GM12864 (cell line): ENCODE results near the gene GCC1.

Source experiments
- DNase-seq: peaks from one replicate; pipeline ENCODE4 v3.0.0-alpha.2; 2011; ENCODE audit warnings: low read depth
- H3K4me3 ChIP-seq: 2 replicates; pipeline ENCODE4 v1.5.1; 2011; ENCODE audit warnings: mild to moderate bottlenecking, low read depth, low read length, control low read depth
- TF ChIP-seq, protein P1 (sequence below): IDR thresholded peaks from 2 replicates; pipeline ENCODE4 v1.5.1; 2011; ENCODE audit warnings: low read depth, mild to moderate bottlenecking, moderate library complexity, low read length, control low read depth, inconsistent platforms; ENCODE audit errors: missing control alignments

Gene GCC1, protein sequence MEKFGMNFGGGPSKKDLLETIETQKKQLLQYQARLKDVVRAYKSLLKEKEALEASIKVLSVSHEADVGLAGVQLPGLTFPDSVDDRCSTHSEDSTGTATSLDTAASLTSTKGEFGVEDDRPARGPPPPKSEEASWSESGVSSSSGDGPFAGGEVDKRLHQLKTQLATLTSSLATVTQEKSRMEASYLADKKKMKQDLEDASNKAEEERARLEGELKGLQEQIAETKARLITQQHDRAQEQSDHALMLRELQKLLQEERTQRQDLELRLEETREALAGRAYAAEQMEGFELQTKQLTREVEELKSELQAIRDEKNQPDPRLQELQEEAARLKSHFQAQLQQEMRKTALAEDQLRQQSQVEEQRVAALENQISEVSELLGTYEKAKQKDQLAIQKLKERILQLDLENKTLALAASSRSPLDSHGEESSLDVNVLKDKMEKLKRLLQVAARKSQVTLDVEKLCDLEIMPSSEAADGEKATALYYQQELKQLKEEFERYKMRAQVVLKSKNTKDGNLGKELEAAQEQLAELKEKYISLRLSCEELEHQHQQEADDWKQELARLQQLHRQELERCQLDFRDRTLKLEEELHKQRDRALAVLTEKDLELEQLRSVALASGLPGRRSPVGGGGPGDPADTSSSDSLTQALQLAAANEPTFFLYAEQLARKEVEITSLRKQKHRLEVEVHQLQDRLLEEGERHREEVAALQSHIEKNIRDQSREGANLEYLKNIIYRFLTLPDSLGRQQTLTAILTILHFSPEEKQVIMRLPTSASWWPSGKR

DNA sequence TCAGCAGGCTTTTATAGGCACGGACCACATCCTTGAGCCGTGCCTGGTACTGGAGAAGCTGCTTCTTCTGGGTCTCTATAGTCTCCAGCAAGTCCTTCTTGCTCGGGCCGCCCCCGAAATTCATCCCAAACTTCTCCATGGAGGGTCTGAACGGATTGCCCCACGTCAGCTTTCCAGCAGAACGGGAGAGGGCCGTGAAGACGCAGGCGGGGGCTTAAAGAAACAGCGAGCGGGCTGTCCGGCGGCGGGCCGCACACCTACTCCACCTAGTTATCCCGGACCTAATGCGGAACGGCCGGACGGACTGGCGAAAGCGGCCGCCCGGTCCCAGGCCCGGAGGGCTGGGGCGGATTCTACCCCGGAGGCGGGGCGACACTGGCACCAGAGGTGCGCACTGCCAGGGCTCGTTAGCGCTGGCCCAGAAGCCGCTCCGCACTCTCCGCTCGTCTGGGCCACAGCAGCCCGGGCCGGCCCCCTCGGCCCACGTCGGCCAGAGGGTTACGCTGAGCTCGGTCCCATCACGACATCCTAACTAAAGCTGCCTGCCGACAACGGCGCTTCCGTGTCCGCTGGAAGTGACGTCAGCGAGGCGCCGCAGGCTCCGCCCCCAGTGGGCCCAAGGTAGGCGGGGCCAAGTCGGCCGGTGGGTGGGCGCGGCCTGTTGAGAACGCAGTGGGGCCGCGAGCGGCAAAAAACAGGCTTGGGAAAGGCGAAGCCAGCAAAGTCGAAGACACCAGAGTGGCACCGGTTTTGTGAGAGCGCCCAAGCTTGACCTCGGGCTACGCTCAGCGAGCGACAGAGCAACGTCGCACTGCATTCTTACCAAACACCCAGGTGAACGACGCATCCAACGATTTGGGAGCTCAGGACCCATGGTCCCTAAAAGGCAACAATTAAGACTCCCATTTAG, at the start of gene GCC1:
Gene GCC1, minus strand, starts transcription at position 553 of the 910 bp plus-strand sequence. Its CDS starts 414 bp downstream, at position 139.
- TF ChIP-seq, protein P1, sequence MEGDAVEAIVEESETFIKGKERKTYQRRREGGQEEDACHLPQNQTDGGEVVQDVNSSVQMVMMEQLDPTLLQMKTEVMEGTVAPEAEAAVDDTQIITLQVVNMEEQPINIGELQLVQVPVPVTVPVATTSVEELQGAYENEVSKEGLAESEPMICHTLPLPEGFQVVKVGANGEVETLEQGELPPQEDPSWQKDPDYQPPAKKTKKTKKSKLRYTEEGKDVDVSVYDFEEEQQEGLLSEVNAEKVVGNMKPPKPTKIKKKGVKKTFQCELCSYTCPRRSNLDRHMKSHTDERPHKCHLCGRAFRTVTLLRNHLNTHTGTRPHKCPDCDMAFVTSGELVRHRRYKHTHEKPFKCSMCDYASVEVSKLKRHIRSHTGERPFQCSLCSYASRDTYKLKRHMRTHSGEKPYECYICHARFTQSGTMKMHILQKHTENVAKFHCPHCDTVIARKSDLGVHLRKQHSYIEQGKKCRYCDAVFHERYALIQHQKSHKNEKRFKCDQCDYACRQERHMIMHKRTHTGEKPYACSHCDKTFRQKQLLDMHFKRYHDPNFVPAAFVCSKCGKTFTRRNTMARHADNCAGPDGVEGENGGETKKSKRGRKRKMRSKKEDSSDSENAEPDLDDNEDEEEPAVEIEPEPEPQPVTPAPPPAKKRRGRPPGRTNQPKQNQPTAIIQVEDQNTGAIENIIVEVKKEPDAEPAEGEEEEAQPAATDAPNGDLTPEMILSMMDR = no peak
- H3K4me3 ChIP-seq = peak within 1 kb of the TSS; percentile 85
- DNase-seq = peak; percentile 50

DNA sequence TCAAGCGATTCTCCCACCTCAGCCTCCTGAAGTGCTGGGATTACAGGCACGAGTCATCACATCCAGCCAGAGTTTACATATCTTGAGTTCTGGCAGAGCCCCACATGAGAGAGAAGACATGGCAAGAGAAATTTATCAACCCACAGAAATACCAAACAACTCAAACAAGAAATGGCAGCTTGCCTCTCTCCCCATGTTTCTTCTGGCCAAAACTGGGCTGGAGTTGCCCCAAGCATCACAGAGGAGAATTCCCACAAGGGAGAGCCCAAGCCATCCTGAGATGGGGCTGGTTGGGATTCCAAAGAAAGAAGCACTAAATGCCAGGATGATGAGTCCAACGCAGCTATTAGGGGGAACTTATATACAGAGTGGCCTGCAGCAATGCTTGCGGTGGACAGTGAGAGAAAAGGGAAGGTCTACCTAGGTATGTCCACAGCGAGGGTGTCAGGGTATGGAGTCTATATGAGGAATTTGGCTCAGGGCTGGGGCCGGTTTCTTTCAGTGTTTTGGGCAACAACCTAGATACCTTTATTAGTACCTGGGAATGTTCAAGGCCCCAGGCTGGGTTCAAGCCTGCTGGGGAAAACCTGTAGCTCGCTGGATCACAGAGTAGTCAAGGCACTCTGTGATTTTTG, 47.0 kb upstream of the GCC1 start:
- TF ChIP-seq, protein P1 = no peak
- no peak for DNase-seq
- H3K4me3 ChIP-seq = no peak overlapping the region

DNA sequence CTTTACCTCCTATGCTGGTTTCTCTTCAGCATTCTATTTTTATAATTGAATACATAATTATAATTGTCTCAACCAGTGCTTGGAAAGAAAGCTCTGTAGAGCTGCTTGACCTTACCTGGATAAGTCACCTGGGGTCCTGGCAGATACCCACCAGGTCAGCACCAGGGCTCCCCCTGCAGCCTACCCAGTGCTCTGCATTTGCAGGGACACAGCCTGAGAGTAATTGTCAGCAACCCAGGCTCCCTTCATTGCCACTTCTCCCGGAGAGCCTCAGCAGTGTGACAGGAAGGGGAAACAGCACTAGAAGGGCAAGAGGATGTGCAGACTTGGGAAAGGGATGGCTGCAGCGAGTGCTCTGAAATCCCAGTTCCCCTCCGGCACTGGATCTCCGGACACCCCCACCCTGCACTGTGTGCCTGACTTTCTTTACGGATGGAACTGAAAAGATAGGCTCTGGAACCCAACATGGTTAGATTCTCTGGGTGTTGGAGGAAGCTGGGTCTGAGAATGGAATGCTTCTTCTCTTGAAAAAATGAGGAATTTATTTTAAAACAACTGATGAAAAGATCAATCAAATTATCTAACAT, 44.0 kb upstream of the GCC1 start:
- TF ChIP-seq, protein P1 = peak; percentile 75
- no peak overlapping the region for H3K4me3 ChIP-seq
- no peak for DNase-seq

DNA sequence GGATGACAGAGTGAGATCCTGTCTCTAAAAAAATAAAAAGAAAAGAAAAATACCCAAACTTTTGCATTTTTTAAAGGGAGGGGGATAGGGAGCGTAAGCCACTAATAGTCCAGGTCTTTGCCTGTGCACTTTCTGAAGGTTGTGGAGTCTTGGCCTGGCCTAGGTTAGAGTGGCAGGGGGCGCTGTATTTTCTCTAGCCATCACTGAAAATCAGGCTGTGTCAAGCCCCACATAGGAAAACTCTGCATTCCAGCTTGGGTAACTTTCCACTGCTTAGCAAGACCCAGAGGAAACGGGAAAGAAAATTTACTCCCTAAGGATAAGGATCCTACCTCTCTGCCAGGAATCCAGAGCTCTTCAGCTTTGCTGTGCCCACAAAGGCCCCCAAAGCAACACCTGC, 43.0 kb upstream of the GCC1 start:
- H3K4me3 ChIP-seq = no peak overlapping the region
- DNase-seq = no peak
- TF ChIP-seq, protein P1 = peak; percentile 24

DNA sequence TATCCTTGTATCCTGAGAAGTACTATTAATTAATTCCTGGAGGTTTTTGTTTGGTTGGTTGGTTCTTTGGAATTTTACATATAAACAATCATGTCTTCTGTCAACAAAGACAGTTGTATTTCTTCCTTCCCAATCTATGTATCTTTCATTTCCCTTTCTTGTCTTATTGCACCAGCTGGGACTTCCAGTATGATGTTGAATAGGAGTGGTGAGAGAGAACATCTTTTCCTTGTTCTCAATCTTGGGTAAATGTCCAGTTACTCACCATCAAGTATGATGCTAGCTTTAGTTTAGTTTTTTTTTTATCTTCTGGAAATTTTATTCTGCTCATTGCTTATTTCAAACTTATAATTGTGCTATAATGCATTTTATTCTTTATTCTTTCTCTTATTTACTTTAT, 39.9 kb upstream of the GCC1 start:
- DNase-seq = no peak
- TF ChIP-seq, protein P1 = no peak

More for the DNA sequence above, 39.9 kb upstream of the GCC1 start:
- no peak overlapping the region for H3K4me3 ChIP-seq
